OCI-M2 (cell line): Measurements from ENCODE around the gene MIEN1.
"Not testable (repeated sequence)": the region's sequence is repeated elsewhere in the genome, so short reads cannot be mapped to it uniquely, and the experiment has no call there.

ENCODE experiments used
- DNase-seq: peaks from one replicate; lab custom pipeline; 2025; ENCODE audit not compliant: unreplicated experiment; lab: John Stamatoyannopoulos, UW

The MIEN1 gene

DNA sequence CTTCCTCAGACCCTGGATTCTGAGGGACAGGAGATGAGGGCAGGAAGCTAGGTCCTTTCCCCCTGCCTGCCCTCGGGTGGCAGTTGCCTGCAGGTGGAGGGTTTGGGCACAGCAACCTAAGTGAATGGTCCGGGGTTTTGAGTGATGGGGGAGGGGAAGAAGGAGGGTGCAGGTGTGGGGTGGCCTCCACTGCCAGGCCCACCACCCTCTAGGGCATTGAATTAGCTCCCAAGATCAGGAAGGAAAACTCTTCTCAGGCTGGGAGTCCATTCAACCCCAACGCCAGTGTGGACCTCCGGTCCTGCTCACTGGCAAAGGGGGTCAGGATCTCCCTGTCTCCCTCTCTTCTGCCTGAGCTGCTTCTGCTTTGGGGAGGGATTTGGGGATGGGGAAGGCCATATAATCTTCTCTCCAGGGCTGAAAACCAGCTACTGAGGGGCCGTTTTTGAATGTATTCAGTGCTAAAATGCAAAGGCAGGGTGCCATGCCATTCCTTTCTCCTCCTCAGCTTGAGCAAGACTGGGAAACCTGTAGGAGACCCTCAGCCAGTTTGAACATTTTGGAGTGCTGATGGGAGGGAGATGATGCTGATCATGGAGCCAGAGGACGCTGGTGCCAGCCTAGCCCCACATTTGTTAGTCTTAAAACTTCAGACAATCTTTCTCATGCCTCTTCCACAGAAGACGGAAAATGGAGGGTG lies 26.2 kb upstream of the MIEN1 start:
- no peak for DNase-seq

DNA sequence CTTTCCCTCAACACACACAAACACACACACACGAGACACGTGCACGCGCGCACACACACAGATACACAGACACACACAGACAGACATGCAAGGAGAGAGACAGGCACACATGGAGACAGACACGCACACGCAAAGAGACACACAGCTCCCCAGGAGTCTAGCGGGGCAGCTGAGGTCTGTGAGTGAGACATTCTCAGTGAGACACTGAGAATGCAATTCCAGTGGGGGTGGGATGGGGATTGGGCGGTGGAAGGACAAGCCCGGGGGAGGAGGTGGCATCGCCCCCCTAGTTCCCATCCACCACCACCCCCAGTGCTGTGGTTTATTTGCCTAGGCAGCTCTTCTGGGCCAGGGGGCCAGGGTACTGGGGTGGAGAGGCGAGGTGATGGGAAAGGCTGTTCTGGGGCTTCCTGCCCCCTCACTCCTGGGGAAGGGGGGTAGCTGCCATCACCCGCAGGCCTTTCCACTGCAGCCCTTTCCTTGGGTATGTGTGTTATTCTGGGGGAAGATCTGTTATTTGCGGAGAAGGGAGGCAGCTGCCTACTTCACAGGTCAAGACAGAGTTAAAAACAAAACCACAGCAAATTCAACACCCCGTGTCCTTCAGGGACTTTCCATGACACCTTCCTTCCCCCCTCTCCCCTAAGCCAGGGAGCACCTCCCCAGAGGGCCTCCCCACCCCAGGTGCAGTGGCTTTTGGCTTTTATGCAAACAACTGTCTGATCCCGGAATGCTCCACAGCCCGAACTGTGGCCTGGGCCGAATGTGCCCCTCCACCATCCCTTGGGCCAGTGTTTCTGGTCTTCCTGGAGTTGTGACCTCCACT lies 25.4 kb upstream of the MIEN1 start:
- DNase-seq, result no peak

DNA sequence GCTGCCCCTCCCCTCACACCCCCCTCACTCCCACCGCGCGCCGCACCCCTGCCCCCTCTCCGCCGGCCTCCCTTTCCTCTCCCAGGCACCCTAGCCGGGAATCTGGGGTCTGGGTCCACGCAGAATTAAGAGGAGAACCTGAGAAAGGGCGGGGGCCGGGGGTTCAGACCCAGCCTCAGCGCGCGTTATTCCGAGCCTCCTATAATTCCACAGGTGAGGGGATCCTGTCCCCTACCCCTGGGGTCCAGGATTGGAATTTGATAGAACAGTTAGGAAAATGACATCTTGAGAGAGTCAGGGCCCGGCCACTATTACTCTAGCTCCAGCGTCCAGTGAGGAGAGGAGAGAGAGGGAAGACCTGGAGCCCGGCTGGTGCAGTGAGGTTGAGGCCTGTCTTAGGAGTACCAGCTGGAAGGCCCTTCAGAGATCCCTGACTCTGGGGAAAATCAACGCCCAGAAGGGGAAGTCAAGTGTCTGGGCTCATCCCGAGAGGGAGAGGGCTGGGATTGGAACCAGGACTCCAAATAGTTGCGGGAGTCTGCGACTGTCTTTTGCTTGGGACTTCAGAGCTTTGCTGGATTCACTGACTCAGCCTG lies 24.7 kb upstream of the MIEN1 start:
- DNase-seq, result no peak

DNA sequence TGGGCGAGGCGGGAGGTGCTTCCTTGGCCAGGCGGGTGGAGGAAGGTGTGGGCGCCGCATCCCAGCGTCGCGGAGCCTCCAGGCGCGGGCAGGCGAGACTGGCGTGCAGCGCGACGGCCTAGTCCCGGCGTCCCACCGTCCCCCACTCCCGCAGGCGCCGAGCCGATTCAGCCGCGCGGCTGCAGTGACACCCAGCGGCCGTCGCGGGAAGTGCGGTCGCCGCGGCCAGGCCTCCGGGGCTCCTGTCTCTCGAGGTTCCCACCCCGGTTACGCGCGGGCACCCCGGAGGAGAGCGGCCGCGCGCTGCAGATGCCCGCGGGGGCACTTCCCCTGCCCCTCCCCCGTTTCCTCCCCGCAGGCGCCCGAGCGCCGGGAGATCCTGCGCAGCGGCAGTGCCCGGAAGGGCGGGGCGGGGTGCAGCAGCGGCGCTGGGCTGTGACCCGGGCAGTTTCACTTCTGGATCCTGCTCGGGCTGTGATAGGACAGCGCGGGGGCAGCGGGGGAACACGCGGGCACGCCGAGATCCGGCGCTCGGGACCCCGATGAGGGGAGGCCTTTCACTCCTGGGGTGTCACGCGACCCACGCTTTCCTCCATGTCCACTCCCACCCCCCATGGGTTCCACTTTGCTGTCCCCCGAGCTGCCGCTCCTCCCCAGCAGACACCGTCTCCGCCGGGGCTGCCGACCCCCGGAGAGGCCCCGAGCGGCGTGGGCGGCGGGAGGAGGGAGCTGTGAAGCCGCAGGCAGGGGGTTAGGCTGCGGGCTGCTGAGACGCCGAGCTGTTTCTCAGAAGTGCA lies 24.0 kb upstream of the MIEN1 start:
- DNase-seq, result no peak

DNA sequence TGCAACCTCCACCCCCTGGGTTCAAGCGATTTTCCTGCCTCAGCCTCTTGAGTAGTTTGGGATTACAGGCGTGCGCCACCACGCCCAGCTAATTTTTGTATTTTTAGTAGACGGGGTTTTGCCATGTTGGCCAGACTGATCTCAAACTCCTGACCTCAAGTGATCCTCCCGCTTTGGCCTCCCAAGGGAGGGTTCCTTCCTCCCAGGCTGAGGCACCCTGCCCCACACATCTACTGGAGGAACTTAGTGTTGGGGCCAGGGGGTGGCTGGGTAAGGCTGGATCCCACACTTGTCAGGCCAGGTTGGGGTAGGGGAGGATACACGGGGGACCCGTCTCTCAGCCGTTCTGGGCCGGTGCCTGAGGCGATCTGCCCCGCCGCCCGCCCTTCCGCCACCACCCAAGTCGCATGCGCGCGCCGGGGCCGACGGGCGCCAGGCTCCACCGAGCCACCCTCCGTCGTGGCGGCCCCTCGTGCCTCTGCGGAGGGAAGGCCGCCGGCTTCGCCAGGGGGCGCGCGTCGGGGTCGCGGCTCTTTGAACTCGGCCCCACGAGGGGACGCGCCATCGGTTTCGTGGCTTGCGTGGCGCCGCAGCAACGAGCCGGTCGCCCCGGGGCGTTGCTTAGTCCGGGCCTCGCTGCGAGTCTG lies 23.3 kb upstream of the MIEN1 start:
- no peak for DNase-seq

DNA sequence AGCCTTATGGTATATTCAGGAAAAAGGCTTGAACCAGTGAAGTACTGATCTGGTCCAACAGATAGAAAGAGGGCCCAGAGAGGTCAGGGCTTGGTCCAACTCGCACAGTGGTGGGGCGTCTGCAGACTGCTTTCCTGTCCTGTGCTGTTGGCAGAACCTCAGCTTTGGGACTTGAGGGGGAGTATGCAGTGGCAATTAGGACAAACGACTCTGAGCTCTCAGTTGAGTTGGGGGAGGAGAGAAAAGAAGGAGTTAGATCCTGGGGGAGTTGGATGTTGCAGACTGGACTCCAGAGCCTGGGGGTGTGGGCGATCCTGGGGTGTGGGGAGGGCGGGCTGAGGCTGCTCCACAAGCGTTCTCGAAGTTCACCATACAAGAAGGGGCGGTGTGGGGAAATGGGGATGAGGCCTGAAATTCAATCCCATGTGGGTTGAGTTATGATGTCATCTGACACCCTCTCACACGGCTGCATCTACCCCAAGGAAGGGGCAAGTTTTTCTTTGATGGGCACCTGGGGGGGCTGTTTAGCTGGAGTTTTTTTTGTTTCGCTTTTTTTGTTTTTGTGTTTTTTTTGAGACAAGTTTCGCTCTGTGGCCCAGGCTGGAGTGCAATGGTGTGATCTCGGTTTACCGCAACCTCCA lies 22.0 kb upstream of the MIEN1 start:
- no peak for DNase-seq

DNA sequence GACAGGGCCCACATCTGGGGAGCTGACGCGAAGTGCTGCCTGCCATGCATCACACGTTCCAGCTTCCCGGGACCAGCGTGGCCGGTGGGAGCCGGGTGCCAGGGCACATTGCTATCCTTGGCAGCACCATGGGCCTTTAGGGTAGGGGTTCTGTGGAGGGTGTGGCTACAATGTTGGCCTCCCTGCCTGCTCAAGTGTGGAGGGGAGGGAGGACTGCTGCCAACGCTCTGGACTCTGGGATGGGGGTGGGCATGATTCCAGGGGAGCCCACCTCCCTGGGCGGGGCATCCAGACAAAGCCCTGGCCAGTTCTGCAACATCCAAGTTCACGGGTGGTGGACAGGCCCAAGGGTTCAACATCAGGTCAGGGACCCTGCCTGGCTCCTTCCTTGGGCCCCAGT lies 21.3 kb upstream of the MIEN1 start:
- DNase-seq, result no peak

DNA sequence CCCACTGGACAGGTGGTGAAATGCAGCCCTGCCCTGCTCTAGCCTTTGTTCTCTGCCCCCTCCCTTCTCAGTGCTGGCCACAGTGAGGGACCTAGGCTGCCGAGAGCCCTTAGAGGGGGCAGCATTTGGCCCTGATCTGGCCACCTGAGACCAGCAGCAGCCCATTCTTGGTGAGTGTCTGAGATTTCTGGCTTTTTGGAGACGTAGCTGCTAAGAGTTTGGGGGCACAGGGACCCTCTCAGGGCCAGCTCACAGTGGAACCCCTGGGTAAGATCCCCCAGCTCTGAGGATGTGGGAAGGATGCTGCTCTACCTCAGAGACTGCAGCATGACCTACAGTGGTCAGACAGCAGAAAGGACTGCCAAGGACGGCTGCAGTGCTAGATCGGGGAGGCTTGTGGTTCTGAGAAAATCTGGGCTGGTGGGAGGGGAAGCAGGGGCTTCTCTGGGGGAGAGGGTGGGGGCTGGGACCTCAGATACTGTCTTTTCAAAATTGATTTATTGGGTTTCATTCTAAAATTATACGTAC lies 20.7 kb upstream of the MIEN1 start:
- no peak for DNase-seq

DNA sequence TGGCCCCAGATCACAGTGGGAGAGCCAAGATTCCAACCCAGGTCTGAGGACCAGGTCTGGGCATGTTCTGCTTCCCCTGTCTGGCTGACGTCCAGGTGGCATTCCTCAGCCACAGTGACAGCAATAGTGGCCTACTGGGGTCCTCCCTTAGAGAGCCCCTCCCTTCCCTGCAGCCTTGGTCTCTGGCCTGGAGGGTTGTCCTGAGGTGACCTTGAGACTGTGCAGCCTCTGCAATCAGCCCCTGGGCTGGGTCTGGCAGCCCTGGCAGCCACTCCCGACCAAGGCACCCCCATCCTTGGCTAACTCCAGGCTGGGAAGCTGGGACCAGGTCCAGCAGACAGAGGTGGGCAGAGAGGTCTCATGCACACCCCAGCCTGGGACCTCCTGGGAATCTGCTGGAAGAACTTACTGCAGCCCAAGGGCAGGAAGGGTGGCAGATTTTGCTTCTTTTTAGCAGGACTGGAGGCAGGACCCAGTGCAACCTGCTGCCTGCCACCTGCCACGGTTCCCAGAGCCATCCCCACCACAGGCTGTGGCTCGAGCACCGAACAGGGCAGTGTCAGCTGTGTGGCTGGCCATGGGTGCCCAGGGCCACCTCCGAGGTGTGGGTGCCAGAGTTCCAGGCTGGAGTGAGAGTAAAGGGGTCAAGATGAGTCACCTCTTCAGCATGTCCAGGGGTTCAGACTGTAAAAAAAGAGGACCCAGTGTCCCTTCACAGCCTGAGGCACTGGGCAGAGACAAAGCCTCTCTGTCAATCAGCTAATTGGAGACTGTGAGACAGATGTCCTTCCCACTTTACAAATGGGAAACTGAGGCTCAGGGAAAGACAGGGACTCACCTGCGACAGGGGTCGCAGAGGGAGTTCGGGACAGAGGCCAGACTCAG lies 20.0 kb upstream of the MIEN1 start:
- no peak for DNase-seq

DNA sequence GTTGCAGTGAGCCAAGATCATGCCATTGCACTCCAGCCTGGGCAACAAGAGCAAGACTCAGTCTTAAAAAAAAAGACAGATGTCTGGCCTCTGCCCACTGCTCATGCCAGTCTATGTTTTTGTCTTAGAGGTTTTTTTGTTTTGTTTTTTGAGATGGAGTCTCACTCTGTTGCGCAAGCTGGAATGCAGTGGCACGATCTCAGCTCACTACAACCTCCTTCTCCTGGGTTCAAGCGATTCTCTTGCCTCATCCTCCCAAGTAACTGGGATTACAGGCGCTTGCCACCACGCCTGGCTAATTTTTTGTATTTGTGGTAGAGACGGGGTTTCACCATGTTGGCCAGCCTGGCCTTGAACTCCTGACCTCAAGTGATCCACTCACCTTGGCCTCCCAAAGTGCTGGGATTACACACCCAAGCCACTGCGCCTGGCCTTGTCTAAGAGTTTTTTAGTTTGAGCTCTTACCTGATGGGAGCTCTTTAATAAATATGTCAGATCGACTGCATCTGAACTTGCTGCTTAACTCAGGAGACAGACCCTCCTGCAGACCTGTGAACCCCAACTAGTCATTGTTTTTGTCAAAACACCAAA lies 18.2 kb upstream of the MIEN1 start:
- not testable (repeated sequence) for DNase-seq

DNA sequence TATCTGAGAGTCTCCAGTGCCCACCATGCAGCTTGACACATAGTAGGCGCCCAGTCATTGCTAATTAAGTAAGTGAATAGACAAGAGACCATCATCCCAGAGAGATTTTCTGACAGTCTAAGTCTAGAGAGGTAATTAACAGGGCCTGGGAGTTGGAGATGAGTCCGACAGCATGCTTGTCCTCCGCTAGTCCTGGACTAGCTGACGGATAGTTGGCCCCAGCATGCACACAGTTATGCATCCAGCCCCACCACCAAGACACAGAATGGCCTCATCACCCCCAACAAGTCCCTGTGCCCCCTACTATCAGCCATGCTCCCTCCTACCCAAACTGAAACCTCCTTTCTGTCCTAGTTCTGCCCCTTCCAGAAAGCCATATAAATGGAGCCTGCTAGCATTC lies 17.4 kb upstream of the MIEN1 start:
- no peak for DNase-seq

DNA sequence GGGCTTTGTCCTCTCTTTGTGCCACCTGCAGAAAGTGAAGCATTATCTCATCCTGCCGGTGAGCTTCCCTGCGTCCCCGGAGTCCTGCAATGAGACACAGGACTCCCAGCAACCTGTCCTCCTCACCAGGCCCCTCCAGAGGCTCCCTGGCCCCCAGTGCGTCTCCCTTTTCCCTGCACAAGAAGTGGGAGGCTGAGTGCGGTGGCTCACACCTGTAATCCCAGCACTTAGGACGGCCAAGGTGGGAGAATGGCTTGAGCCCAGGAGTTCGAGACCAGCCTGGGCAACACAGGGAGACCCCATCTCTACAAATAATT lies 15.8 kb upstream of the MIEN1 start:
- no peak for DNase-seq

DNA sequence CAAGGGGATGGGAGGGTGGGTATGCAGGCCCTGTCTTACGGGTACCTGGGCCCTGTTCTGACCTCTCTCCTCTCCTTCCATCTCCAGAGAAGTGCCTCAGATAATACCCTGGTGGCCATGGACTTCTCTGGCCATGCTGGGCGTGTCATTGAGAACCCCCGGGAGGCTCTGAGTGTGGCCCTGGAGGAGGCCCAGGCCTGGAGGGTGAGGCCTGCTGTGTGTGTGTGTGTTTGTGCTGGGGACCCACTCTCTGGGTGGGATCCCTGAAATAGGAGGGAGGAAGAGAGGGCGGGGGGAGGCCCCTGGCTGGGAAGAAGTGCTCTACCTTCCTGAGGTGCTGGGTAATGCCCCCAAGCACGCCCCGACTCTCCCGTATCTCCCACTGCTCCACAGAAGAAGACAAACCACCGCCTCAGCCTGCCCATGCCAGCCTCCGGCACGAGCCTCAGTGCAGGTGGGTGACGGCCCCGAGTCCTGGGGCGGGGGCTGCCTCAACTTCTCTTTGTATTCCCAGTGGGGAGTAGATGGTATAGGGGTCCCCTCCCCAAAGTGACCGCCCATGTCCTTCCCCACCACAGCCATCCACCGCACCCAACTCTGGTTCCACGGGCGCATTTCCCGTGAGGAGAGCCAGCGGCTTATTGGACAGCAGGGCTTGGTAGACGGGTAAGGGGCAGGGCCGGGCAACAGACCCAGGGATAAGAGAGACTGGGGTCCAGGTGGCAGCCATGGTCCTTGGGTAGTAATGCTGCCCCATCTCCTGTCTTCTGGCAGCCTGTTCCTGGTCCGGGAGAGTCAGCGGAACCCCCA lies 15.2 kb upstream of the MIEN1 start:
- no peak for DNase-seq

DNA sequence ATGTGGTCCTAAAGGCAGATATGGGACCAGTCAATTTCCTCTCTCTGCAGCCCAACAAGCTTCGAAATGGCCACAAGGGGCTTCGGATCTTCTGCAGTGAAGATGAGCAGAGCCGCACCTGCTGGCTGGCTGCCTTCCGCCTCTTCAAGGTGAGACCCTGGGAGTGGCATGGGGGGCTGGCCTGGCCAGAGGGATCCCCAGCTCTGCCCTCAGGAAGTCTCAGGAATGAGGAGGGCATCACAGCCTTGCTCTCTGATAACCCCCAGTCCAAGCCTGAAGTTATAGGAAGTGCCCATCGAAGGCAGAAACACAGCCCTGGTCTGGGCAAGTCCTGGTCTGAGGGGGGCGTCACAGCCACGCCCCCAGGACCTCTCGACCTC lies 14.5 kb upstream of the MIEN1 start:
- DNase-seq, result no peak

DNA sequence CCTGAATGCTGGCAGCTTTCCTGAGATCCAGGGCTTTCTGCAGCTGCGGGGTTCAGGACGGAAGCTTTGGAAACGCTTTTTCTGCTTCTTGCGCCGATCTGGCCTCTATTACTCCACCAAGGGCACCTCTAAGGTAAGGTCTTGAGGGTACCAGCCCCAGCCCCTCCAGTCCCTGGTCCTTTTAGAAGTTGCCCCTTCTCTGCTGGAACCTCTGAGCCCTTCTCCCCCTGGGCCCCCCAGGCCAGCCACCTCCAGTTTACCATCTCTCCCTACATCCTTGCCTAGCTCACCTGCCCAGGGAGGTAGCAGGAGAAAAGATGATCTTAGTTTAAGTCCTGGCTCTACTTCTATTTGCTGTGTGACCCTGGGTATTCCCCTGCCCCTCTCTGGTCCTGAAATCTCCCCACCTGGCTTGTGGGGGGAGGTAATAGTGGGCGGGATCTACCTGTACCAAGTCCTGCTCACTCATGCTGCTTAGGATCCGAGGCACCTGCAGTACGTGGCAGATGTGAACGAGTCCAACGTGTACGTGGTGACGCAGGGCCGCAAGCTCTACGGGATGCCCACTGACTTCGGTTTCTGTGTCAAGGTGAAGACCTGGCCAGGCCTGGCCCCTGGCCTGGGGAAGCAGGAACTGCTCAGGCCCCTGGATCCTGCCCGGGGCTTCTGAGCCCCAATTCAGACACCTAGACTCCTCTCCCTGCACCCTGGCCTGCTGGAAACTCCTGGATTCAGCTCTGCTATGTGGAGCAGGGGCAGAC lies 13.9 kb upstream of the MIEN1 start:
- no peak for DNase-seq

DNA sequence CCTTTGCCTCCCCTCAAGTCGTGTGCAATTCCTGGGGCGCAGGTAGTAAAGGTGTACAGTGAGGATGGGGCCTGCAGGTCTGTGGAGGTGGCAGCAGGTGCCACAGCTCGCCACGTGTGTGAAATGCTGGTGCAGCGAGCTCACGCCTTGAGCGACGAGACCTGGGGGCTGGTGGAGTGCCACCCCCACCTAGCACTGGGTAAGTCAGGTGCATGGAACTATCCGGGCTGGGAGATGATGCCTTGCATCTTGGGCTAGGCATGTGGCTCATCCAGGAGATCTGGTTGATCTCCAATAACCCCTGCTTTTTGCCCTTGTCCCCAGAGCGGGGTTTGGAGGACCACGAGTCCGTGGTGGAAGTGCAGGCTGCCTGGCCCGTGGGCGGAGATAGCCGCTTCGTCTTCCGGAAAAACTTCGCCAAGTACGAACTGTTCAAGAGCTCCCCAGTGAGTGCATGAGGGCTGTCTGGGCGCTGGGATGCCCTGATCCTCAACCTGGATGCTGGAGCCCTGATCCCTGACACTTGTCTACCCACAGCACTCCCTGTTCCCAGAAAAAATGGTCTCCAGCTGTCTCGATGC lies 12.6 kb upstream of the MIEN1 start:
- DNase-seq, result no peak
